Spleen (tissue), 11 donors: ENCODE data around the gene LRP1. TPM values are rescaled to one million over a fixed set of nuclear protein-coding genes. Genes with fewer than 3 reads are reported as not detected.
A peak's percentile ranks its signal among the peaks of the same experiment; 100 is the strongest.

Experiments used
- DNase-seq: peaks from one replicate; pipeline ENCODE4 v3.0.0-alpha.2; 2020
- H3K27ac ChIP-seq, 8 donors: fragments of 200-600 bp; sonication (generic) in 7 of 8; 1 replicate in 4 of 8; 2 replicates in 4 of 8; pipeline versions ENCODE4 v1.5.0 to v1.8.0; 2016 to 2021; ENCODE audit warnings: inconsistent platforms in 4 of 8, mild to moderate bottlenecking in 4 of 8, moderate library complexity in 1 of 8
- H3K27me3 ChIP-seq, 7 donors: fragments of 200-600 bp; sonication (generic) in 6 of 7; replicated peaks in 1 of 7; 1 replicate in 4 of 7; 2 replicates in 3 of 7; pipeline versions ENCODE4 v1.5.0 to v1.8.0; 2016 to 2021; ENCODE audit warnings: inconsistent platforms in 3 of 7, mild to moderate bottlenecking in 1 of 7
- H3K36me3 ChIP-seq, 6 donors: fragments of 200-600 bp; sonication (generic) in 5 of 6; 1 replicate in 4 of 6; 2 replicates in 2 of 6; pipeline versions ENCODE4 v1.5.0 to v1.8.0; 2016 to 2021; ENCODE audit warnings: inconsistent platforms in 2 of 6
- H3K4me1 ChIP-seq, 6 donors: fragments of 200-600 bp; sonication (generic) in 5 of 6; 1 replicate in 3 of 6; 2 replicates in 3 of 6; pipeline versions ENCODE4 v1.5.0 to v1.8.0; 2016 to 2021; ENCODE audit warnings: inconsistent platforms in 3 of 6
- H3K4me3 ChIP-seq, 8 donors: fragments of 200-600 bp; sonication (generic) in 7 of 8; 1 replicate in 4 of 8; 2 replicates in 4 of 8; pipeline versions ENCODE4 v1.5.0 to v1.8.0; 2016 to 2021; ENCODE audit warnings: inconsistent platforms in 4 of 8, mild to moderate bottlenecking in 4 of 8, moderate library complexity in 2 of 8
- H3K9me3 ChIP-seq, 8 donors: fragments of 200-600 bp; sonication (generic) in 7 of 8; 1 replicate in 4 of 8; 2 replicates in 4 of 8; pipeline versions ENCODE4 v1.5.0 to v1.8.0; 2016 to 2021; ENCODE audit warnings: inconsistent platforms in 4 of 8
- POLR2A ChIP-seq, 3 donors: fragments of 450-650 bp; IDR thresholded peaks; one replicate each; pipeline ENCODE4 v1.5.1; 2017; ENCODE audit warnings: antibody characterized with exemption in 3 of 3, mild to moderate bottlenecking in 1 of 3
- POLR2AphosphoS5 ChIP-seq, 3 donors: sonication (generic); formaldehyde crosslinking; IDR thresholded peaks; one replicate each; pipeline ENCODE4 v1.5.1; 2017; ENCODE audit warnings: antibody characterized with exemption in 3 of 3
- WGBS, 5 donors: extraction: QIAGEN DNeasy Blood & Tissue Kit in 3 of 5; methylation state at CpG; one replicate each; pipeline versions ENCODE4 v1.1.5 to v1.1.7; 2013 to 2018; 5-methylcytosine and 5-hydroxymethylcytosine counted together
- intact Hi-C: fragments of 100-400 bp; cut with DNase I; formaldehyde crosslinking; loops from one replicate; pipeline ENCODE4 v1.15.0; 2023; ENCODE audit warnings: low total_unique reads
- polyA plus RNA-seq, 3 donors: library from polyadenylated mRNA; stranded (reverse); fragments of 200-250 nt; gene quantifications; one replicate each; pipeline ENCODE4 v1.2.1, GENCODE V29; 2013
- total RNA-seq, 7 donors: library from RNA; depleted of rRNA in 3 of 7; stranded (reverse); fragments of >200 nt in 3 of 7; fragmentation: NEBNext Ultra II Directional in 4 of 7; extraction: Animal tissue kit (Norgen Biotek cat#: 25700) in 4 of 7; gene quantifications; one replicate each; pipeline versions ENCODE4 v1.1.0 to v1.2.1, GENCODE V29; 2016 to 2021
- TF ChIP-seq, protein P1 (sequence below), 11 experiments: fragments of 200-600 bp in 7 of 11; fragments of 450-650 bp in 4 of 11; sonication (generic) in 4 of 11; IDR thresholded peaks in 8 of 11; conservative IDR thresholded peaks in 3 of 11; 1 replicate in 7 of 11; 2 replicates in 4 of 11; pipeline versions ENCODE4 v1.4.0 to v1.8.0; 2016 to 2021; ENCODE audit warnings: antibody characterized with exemption in 11 of 11, inconsistent platforms in 4 of 11, mild to moderate bottlenecking in 1 of 11
- donor health status: healthy with polysubstance abuse.
- donor health status: DM: no; HTN: no; CAD: no; lungs with moderate emphysema.
- donor health status: DM: no; HTN: no; CAD: no.
- donor health status: Bipolar disorder and iron deficiency.
- donor health status: healthy.
- donor health status: DM: no; HTN: no; CAD: no.
- donor health status: DM: yes; HTN: yes; CAD: no.

The LRP1 gene
- total and polyA plus RNA-seq, 10 donors, result 8.9 to 216 (median 159) TPM

GRCh38 chr12:57216014-57216911 is 88.0 kb downstream of the LRP1 start, which contains the start of gene NXPH4:
Gene NXPH4, plus strand, starts transcription at chr12:57216794. Its CDS starts 176 bp downstream, at chr12:57216970.
- H3K27me3 ChIP-seq, result peaks cover 0 to 93% (median 78%) of the 10 kb centered on the region in 7 donors
- H3K27ac ChIP-seq, result peak within 1 kb of the TSS in 1 of 8 donors; percentile 50
- 1 to 2% (median 1%) methylated on average over 12 to 102 of the region's 102 CpGs for WGBS, 5 donors
- intact Hi-C loops, result loop anchor here (2.0 kb wide), 1 partner anchor 23 kb away; no protein-coding TSS in a partner anchor
- H3K4me3 ChIP-seq, result peak within 1 kb of the TSS; percentile 27 to 74 (median 48)
- peak; percentile 83 for DNase-seq
- peaks cover 21 to 68% (median 50%) of the 10 kb centered on the region in 6 donors for H3K4me1 ChIP-seq
- H3K9me3 ChIP-seq, result no peaks in the 10 kb centered on the region
- TF ChIP-seq POLR2AphosphoS5 (IDR thresholded peaks at IDR 0.05), result peak in 1 of 3 donors; percentile 31
- TF ChIP-seq, protein P1, sequence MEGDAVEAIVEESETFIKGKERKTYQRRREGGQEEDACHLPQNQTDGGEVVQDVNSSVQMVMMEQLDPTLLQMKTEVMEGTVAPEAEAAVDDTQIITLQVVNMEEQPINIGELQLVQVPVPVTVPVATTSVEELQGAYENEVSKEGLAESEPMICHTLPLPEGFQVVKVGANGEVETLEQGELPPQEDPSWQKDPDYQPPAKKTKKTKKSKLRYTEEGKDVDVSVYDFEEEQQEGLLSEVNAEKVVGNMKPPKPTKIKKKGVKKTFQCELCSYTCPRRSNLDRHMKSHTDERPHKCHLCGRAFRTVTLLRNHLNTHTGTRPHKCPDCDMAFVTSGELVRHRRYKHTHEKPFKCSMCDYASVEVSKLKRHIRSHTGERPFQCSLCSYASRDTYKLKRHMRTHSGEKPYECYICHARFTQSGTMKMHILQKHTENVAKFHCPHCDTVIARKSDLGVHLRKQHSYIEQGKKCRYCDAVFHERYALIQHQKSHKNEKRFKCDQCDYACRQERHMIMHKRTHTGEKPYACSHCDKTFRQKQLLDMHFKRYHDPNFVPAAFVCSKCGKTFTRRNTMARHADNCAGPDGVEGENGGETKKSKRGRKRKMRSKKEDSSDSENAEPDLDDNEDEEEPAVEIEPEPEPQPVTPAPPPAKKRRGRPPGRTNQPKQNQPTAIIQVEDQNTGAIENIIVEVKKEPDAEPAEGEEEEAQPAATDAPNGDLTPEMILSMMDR (IDR thresholded peaks at IDR 0.05 in 8 of 11, conservative IDR thresholded peaks at IDR 0.05 in 3 of 11), result no peak
- peaks cover 0 to 18% (median 0%) of the 10 kb centered on the region in 6 donors for H3K36me3 ChIP-seq

DNA sequence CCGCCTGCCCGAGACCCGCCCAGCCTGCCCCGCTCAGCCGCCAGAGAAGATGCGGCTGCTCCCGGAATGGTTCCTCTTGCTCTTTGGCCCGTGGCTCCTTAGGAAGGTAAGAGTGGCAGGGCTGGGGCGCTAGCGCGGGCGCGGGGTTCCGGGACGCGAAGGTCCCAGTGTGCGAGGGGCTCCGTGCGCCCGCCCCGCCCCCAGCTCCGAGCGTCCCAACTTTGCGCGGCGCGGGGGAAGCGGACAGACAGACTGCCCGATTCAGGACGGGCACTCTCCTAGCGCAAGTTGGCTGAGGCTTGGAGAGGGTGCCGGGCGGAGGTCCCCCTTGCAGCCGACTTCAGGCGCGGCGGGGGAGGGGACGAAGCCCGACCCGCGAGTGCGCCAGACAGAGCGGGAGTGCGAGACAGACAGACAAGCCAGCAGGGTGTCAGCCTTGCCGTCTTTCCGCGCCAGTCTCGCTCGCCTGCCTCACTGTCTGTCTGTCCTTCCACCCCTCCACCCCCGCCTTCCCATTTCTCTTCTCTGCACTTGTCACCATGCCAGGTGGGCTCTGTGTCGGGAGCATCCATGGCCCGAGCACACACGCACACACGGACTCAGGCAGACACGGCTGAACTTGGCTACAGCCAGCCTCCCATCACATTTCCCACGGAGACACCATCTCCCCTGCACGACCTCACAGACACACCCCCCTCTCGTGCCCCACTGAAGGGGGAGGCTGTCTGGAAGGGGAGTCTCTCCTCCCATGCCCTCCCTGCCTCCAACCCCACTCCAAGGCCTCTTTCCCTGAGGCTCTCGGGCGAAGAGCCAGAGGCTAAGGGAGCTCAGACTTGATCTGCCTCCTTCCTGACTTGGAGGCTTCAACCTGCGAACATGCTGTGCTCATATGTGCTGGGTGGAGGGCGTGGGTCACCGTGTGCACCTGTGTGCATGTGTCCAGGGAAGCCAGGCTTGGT is 88.9 kb downstream of the LRP1 start:
- no peak for DNase-seq
- Histone ChIP-seq H3K27ac (no peak overlapping the region), H3K27me3 (peaks cover 0 to 100% (median 87%) of the 10 kb centered on the region in 7 donors), H3K4me3 (peak overlapping the region; percentile 21 to 74 (median 40)), H3K36me3 (peaks cover 0 to 9% (median 0%) of the 10 kb centered on the region in 6 donors), H3K4me1 (peaks cover 21 to 77% (median 53%) of the 10 kb centered on the region in 6 donors), H3K9me3 (no peaks in the 10 kb centered on the region)
- TF ChIP-seq POLR2A (IDR thresholded peaks at IDR 0.05), result no peak
- TF ChIP-seq, protein P1 (IDR thresholded peaks at IDR 0.05 in 8 of 11, conservative IDR thresholded peaks at IDR 0.05 in 3 of 11), result no peak
- no peak for TF ChIP-seq POLR2AphosphoS5 (IDR thresholded peaks at IDR 0.05)
- 3 to 6% (median 4%) methylated on average over 18 to 63 of the region's 63 CpGs for WGBS, 5 donors
- intact Hi-C loops, result loop anchor here (2.0 kb wide), 1 partner anchor 22 kb away; no protein-coding TSS in a partner anchor

DNA sequence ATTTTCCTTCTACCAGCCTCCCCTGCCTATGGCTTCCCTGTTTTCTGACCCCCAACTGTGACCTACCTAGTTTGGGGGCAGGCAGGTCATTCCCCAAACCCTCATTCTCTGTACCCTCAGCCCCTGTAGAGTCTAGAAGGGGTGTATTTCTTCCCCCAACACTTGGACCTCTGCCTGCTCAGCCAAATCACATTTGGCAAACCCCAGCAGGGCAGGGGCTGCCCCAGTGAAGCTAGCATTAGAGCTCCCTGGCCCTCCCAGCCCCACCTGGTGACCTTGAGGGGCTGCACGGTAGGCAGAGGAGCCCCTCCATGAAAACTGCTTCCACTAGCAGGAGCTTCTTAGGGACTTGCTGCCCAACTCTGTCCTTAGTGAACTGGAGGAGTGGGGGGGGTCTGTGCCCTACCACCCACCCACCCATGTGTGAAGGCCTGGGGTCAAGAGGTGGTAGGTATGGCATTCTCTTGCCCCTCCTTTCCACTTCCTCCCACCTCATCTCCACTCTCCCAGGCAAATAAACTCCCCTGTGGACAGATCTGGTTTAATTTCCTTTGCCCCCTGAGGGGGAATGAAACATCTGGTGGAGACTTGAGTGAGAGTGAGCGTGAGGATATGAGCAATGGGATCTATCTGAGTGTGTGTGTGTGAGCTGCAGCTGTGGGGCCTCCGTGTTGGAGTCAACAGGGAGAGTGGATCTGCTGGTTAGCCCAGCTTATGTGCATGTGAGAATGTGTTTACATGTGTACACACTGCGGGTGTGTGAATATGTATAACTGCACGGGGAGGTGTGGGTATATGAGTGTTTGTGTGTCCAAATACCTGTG is 90.0 kb downstream of the LRP1 start:
- DNase-seq, result no peak
- Histone ChIP-seq H3K4me3 (no peak overlapping the region), H3K4me1 (peaks cover 21 to 80% (median 50%) of the 10 kb centered on the region in 6 donors), H3K9me3 (no peaks in the 10 kb centered on the region), H3K27me3 (peaks cover 0 to 100% (median 98%) of the 10 kb centered on the region in 7 donors), H3K27ac (no peak overlapping the region), H3K36me3 (no peaks in the 10 kb centered on the region)
- 58 to 75% (median 66%) methylated on average over 5 of the region's 5 CpGs for WGBS, 5 donors
- intact Hi-C loops, result no loop called here
- no peak for TF ChIP-seq POLR2AphosphoS5 (IDR thresholded peaks at IDR 0.05)
- TF ChIP-seq, protein P1 (IDR thresholded peaks at IDR 0.05 in 8 of 11, conservative IDR thresholded peaks at IDR 0.05 in 3 of 11), result no peak
- TF ChIP-seq POLR2A (IDR thresholded peaks at IDR 0.05), result no peak
